GM12878 (cell line): ENCODE data around the gene NF1. TPM values are rescaled to one million over a fixed set of nuclear protein-coding genes. Genes with fewer than 3 reads are reported as not detected.

Source experiments
- BACH1 ChIP-seq: fragments of 450-650 bp; IDR thresholded peaks from 2 replicates; pipeline ENCODE4 v1.6.1; 2017; ENCODE audit warnings: mild to moderate bottlenecking, borderline replicate concordance
- GATAD2B ChIP-seq: fragments of 450-650 bp; conservative IDR thresholded peaks from 2 replicates; pipeline ENCODE4 v1.6.1; 2017; ENCODE audit warnings: low read depth, mild to moderate bottlenecking, moderate library complexity
- KLF5 ChIP-seq: fragments of 450-650 bp; IDR thresholded peaks from 2 replicates; pipeline ENCODE4 v1.6.1; 2014; ENCODE audit warnings: mild to moderate bottlenecking; ENCODE audit not compliant: partially characterized antibody
- MEF2A ChIP-seq: IDR thresholded peaks from 2 replicates; pipeline ENCODE4 v1.6.1; 2011; ENCODE audit warnings: low read depth, mild to moderate bottlenecking, low read length, moderate library complexity; ENCODE audit not compliant: insufficient read depth
- MTA2 ChIP-seq: fragments of 450-650 bp; IDR thresholded peaks from 2 replicates; pipeline ENCODE4 v1.6.1; 2016; ENCODE audit warnings: low read depth, mild to moderate bottlenecking, moderate library complexity
- SIN3A ChIP-seq: IDR thresholded peaks from 2 replicates; pipeline ENCODE4 v1.6.1; 2012; ENCODE audit warnings: low read depth, low read length, improper control_type of control experiment
- SPI1 ChIP-seq: IDR thresholded peaks from 2 replicates; pipeline ENCODE4 v1.6.1; 2011; ENCODE audit warnings: low read depth, mild to moderate bottlenecking, low read length, moderate library complexity, borderline replicate concordance; ENCODE audit not compliant: insufficient read depth
- ZBTB40 ChIP-seq: fragments of 450-650 bp; IDR thresholded peaks from 2 replicates; pipeline ENCODE4 v1.6.1; 2016; ENCODE audit warnings: mild to moderate bottlenecking, moderate library complexity, borderline replicate concordance
- polyA plus RNA-seq, 11 experiments: library from polyadenylated mRNA; depleted of rRNA in 4 of 11; unstranded in 6 of 11; stranded (reverse) in 5 of 11; fragments of >200 nt; fragmentation: Nextera tagmentation in 4 of 11; fragmentation: Illumina TruSeq in 1 of 11; extraction: Ambion mirVana in 4 of 11; extraction: Trizol in 1 of 11; gene quantifications; 1 replicate in 1 of 11; 2 replicates in 10 of 11; pipeline versions ENCODE4 v1.2.1 to v1.2.3, GENCODE V29; 2011 to 2016; ENCODE audit warnings: inconsistent platforms in 2 of 11, missing spikeins in 2 of 11, low read depth in 1 of 11
- total RNA-seq, 4 experiments: library from RNA; depleted of rRNA in 3 of 4; stranded (reverse); fragments of >200 nt in 3 of 4; fragmentation: Illumina TruSeq in 1 of 4; extraction: Trizol in 1 of 4; gene quantifications; 2 replicates each; pipeline versions ENCODE4 v1.2.1 to v1.2.3, GENCODE V29; 2013 to 2021

The NF1 gene
- total and polyA plus RNA-seq, 10 of the 15 experiments (the other 5 are each of a cell fraction or from before 2014, with no cell fraction given), result 2.5 to 31.8 (median 16.6) TPM

GRCh38 chr17:31398381-31399311 lies 303.9 kb downstream of the NF1 start (continued):
- TF ChIP-seq ZBTB40 (no peak), KLF5 (no peak), GATAD2B (no peak), MEF2A (no peak), BACH1 (no peak), SIN3A (no peak), MTA2 (no peak), SPI1 (no peak)
- TF ChIP-seq, all 136 proteins: peak for 0
